Measurements from ENCODE around the gene UMODL1.

UMODL1 gene

DNA sequence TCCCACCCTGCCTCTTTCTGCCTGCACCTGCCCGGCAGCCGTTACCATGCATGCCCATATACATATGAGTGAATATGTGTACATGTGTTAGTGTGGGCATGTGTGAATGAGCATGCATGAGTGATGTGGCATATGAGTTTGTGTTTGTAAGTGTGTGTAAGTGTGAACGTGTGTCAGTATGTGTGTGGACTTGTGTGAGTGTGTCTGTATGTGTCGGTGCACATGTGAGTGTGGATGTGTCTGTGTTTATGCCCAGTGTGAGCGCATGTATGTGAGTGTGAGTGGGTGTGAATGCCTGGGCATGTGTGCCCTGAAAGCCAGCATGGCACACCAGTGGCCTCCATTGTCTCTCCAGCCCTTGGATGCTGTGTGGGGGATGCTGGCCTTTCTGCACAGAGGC lies 2.5 kb upstream of the UMODL1 start:
- TF ChIP-seq, protein P1, sequence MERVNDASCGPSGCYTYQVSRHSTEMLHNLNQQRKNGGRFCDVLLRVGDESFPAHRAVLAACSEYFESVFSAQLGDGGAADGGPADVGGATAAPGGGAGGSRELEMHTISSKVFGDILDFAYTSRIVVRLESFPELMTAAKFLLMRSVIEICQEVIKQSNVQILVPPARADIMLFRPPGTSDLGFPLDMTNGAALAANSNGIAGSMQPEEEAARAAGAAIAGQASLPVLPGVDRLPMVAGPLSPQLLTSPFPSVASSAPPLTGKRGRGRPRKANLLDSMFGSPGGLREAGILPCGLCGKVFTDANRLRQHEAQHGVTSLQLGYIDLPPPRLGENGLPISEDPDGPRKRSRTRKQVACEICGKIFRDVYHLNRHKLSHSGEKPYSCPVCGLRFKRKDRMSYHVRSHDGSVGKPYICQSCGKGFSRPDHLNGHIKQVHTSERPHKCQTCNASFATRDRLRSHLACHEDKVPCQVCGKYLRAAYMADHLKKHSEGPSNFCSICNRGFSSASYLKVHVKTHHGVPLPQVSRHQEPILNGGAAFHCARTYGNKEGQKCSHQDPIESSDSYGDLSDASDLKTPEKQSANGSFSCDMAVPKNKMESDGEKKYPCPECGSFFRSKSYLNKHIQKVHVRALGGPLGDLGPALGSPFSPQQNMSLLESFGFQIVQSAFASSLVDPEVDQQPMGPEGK (CRISPR knock-in tag; IDR thresholded peaks at IDR 0.05; ENCODE audit: borderline replicate concordance), result no peak
- TF ChIP-seq PPARA (CRISPR knock-in tag; IDR thresholded peaks at IDR 0.05; ENCODE audit: borderline replicate concordance) (no peak), BACH2 (CRISPR knock-in tag; IDR thresholded peaks at IDR 0.05; ENCODE audit: borderline replicate concordance) (no peak), SNAI2 (CRISPR knock-in tag; IDR thresholded peaks at IDR 0.05) (no peak), ZFP3 (CRISPR knock-in tag; IDR thresholded peaks at IDR 0.05) (no peak), ZFP30 (CRISPR knock-in tag; IDR thresholded peaks at IDR 0.05) (no peak), GLIS3 (CRISPR knock-in tag; IDR thresholded peaks at IDR 0.05) (no peak), ZNF8 (CRISPR knock-in tag; IDR thresholded peaks at IDR 0.05) (no peak), RARB (CRISPR knock-in tag; IDR thresholded peaks at IDR 0.05) (no peak), TOX (CRISPR knock-in tag; IDR thresholded peaks at IDR 0.05; ENCODE audit: borderline replicate concordance) (no peak), ZNF70 (CRISPR knock-in tag; IDR thresholded peaks at IDR 0.05) (no peak)
- TF ChIP-seq, protein P2, sequence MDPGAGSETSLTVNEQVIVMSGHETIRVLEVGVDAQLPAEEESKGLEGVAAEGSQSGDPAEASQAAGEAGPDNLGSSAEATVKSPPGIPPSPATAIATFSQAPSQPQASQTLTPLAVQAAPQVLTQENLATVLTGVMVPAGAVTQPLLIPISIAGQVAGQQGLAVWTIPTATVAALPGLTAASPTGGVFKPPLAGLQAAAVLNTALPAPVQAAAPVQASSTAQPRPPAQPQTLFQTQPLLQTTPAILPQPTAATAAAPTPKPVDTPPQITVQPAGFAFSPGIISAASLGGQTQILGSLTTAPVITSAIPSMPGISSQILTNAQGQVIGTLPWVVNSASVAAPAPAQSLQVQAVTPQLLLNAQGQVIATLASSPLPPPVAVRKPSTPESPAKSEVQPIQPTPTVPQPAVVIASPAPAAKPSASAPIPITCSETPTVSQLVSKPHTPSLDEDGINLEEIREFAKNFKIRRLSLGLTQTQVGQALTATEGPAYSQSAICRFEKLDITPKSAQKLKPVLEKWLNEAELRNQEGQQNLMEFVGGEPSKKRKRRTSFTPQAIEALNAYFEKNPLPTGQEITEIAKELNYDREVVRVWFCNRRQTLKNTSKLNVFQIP (CRISPR knock-in tag; IDR thresholded peaks at IDR 0.05; ENCODE audit: borderline replicate concordance, low read depth), result no peak
- ATAC-seq, result no peak

DNA sequence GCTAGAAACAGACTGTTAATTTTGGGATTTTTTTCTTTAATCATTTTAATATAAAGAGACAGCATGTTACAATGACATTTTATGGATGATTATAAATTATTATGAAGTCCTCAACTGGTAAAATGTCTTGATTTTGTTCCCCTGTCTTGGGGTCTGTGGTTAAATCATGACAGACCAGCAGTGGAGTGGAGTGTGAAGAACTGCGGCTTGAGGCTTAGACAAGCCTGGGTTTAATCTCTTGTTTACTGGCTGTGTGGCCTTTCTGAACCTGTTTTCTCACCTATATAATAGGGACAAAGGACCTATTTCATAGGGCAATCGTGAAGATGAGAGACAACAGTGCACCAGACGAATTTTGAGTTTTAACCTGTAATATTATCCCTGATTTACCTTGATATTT lies 1.8 kb upstream of the UMODL1 start:
- TF ChIP-seq ZFP30 (CRISPR knock-in tag; IDR thresholded peaks at IDR 0.05), result no peak
- TF ChIP-seq ARNTL (CRISPR knock-in tag; IDR thresholded peaks at IDR 0.05; ENCODE audit: borderline replicate concordance, low read depth), result no peak
- no peak for TF ChIP-seq ZNF565 (CRISPR knock-in tag; conservative IDR thresholded peaks at IDR 0.05; ENCODE audit: low read depth)
- TF ChIP-seq PPARA (CRISPR knock-in tag; IDR thresholded peaks at IDR 0.05; ENCODE audit: borderline replicate concordance), result no peak
- no peak for TF ChIP-seq ESRRG (CRISPR knock-in tag; IDR thresholded peaks at IDR 0.05)
- no peak for TF ChIP-seq ZC3H10 (CRISPR knock-in tag; IDR thresholded peaks at IDR 0.05)
- TF ChIP-seq, protein P3, sequence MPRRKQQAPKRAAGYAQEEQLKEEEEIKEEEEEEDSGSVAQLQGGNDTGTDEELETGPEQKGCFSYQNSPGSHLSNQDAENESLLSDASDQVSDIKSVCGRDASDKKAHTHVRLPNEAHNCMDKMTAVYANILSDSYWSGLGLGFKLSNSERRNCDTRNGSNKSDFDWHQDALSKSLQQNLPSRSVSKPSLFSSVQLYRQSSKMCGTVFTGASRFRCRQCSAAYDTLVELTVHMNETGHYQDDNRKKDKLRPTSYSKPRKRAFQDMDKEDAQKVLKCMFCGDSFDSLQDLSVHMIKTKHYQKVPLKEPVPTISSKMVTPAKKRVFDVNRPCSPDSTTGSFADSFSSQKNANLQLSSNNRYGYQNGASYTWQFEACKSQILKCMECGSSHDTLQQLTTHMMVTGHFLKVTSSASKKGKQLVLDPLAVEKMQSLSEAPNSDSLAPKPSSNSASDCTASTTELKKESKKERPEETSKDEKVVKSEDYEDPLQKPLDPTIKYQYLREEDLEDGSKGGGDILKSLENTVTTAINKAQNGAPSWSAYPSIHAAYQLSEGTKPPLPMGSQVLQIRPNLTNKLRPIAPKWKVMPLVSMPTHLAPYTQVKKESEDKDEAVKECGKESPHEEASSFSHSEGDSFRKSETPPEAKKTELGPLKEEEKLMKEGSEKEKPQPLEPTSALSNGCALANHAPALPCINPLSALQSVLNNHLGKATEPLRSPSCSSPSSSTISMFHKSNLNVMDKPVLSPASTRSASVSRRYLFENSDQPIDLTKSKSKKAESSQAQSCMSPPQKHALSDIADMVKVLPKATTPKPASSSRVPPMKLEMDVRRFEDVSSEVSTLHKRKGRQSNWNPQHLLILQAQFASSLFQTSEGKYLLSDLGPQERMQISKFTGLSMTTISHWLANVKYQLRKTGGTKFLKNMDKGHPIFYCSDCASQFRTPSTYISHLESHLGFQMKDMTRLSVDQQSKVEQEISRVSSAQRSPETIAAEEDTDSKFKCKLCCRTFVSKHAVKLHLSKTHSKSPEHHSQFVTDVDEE (CRISPR knock-in tag; IDR thresholded peaks at IDR 0.05), result no peak
- TF ChIP-seq OSR1 (CRISPR knock-in tag; IDR thresholded peaks at IDR 0.05), result no peak
- TF ChIP-seq, protein P2 (CRISPR knock-in tag; IDR thresholded peaks at IDR 0.05; ENCODE audit: borderline replicate concordance, low read depth), result no peak
- TF ChIP-seq GLIS3 (CRISPR knock-in tag; IDR thresholded peaks at IDR 0.05), result no peak
- no peak for TF ChIP-seq ZFP3 (CRISPR knock-in tag; IDR thresholded peaks at IDR 0.05)
- TF ChIP-seq CSDC2 (CRISPR knock-in tag; IDR thresholded peaks at IDR 0.05), result no peak
- no peak for TF ChIP-seq TOX (CRISPR knock-in tag; IDR thresholded peaks at IDR 0.05; ENCODE audit: borderline replicate concordance)
- TF ChIP-seq, protein P4, sequence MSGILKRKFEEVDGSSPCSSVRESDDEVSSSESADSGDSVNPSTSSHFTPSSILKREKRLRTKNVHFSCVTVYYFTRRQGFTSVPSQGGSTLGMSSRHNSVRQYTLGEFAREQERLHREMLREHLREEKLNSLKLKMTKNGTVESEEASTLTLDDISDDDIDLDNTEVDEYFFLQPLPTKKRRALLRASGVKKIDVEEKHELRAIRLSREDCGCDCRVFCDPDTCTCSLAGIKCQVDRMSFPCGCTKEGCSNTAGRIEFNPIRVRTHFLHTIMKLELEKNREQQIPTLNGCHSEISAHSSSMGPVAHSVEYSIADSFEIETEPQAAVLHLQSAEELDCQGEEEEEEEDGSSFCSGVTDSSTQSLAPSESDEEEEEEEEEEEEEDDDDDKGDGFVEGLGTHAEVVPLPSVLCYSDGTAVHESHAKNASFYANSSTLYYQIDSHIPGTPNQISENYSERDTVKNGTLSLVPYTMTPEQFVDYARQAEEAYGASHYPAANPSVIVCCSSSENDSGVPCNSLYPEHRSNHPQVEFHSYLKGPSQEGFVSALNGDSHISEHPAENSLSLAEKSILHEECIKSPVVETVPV (CRISPR knock-in tag; IDR thresholded peaks at IDR 0.05), result no peak
- TF ChIP-seq, protein P5, sequence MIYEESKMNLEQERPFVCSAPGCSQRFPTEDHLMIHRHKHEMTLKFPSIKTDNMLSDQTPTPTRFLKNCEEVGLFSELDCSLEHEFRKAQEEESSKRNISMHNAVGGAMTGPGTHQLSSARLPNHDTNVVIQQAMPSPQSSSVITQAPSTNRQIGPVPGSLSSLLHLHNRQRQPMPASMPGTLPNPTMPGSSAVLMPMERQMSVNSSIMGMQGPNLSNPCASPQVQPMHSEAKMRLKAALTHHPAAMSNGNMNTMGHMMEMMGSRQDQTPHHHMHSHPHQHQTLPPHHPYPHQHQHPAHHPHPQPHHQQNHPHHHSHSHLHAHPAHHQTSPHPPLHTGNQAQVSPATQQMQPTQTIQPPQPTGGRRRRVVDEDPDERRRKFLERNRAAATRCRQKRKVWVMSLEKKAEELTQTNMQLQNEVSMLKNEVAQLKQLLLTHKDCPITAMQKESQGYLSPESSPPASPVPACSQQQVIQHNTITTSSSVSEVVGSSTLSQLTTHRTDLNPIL (CRISPR knock-in tag; IDR thresholded peaks at IDR 0.05; ENCODE audit: low read depth), result no peak
- no peak for TF ChIP-seq SNAI2 (CRISPR knock-in tag; IDR thresholded peaks at IDR 0.05)

More for the DNA sequence above, 1.8 kb upstream of the UMODL1 start:
- no peak for ATAC-seq
